H1 (cell line): ENCODE data around the gene FAM181A. TPM values are rescaled to one million over a fixed set of nuclear protein-coding genes. Genes with fewer than 3 reads are reported as not detected.

Experiments used
- CTCF ChIA-PET: fragments of 300-600 bp; sonication (Branson Sonifier 250); formaldehyde crosslinking; loops from one replicate; lab custom pipeline; 2021; ENCODE audit not compliant: partially characterized antibody; lab: Charles Lee
- POLR2A ChIA-PET: fragments of 300-600 bp; sonication (Branson Sonifier 250); formaldehyde crosslinking; loops from one replicate; lab custom pipeline; 2021; ENCODE audit warnings: inconsistent platforms; ENCODE audit not compliant: partially characterized antibody; lab: Charles Lee
- DNase-seq, 2 experiments: peaks; one replicate each; pipeline versions ENCODE4 v3.0.0 to v3.0.0-alpha.2; 2010 to 2022; ENCODE audit warnings: low spot score in 2 of 2, low read depth in 1 of 2, mixed read lengths in 1 of 2
- FAIRE-seq: peaks from 2 replicates; lab custom pipeline; 2011; peaks lifted over from hg19 to GRCh38; lab: Jason Lieb, UNC
- H2AFZ ChIP-seq: 2 replicates; pipeline ENCODE4 v1.8.1; 2012; ENCODE audit warnings: low read length, inconsistent platforms
- H2AK5ac ChIP-seq: 2 replicates; pipeline ENCODE4 v1.6.1; 2013; ENCODE audit warnings: low read depth, low read length
- H2BK120ac ChIP-seq: replicated peaks from 2 replicates; pipeline ENCODE3; 2013; ENCODE audit warnings: low read depth, low read length, inconsistent platforms
- H2BK12ac ChIP-seq: 2 replicates; pipeline ENCODE4 v1.6.1; 2013; ENCODE audit warnings: low read depth, low read length
- H2BK15ac ChIP-seq: 2 replicates; pipeline ENCODE4 v1.6.1; 2013; ENCODE audit warnings: low read length
- H2BK20ac ChIP-seq: 2 replicates; pipeline ENCODE4 v1.6.1; 2013; ENCODE audit warnings: low read length
- H2BK5ac ChIP-seq: 2 replicates; pipeline ENCODE4 v1.6.1; 2013; ENCODE audit warnings: low read depth, low read length
- H3K14ac ChIP-seq: 2 replicates; pipeline ENCODE4 v1.6.1; 2013; ENCODE audit warnings: inconsistent platforms; ENCODE audit not compliant: insufficient read length
- H3K18ac ChIP-seq: 2 replicates; pipeline ENCODE4 v1.6.1; 2013; ENCODE audit warnings: low read length; ENCODE audit errors: extremely low read depth
- H3K23ac ChIP-seq: 2 replicates; pipeline ENCODE4 v1.6.1; 2013; ENCODE audit warnings: inconsistent platforms; ENCODE audit not compliant: insufficient read length
- H3K23me2 ChIP-seq: 2 replicates; pipeline ENCODE4 v1.6.1; 2013; ENCODE audit warnings: low read depth, low read length
- H3K27ac ChIP-seq: 2 replicates; pipeline ENCODE4 v1.6.1; 2011; ENCODE audit warnings: low read depth, low read length, inconsistent platforms
- H3K27me3 ChIP-seq, 4 experiments: replicated peaks in 1 of 4; 1 replicate in 1 of 4; 2 replicates in 3 of 4; pipeline versions ENCODE4 v1.6.1 to v1.8.1; 2011 to 2013; ENCODE audit warnings: low read length in 3 of 4, mild to moderate bottlenecking in 3 of 4, inconsistent platforms in 2 of 4, mixed read lengths in 2 of 4, moderate library complexity in 1 of 4; ENCODE audit not compliant: control insufficient read depth in 3 of 4, insufficient read depth in 3 of 4; ENCODE audit errors: extremely low read depth in 1 of 4
- H3K36me3 ChIP-seq, 4 experiments: 2 replicates each; pipeline versions ENCODE4 v1.6.1 to v1.8.1; 2011 to 2013; ENCODE audit warnings: mild to moderate bottlenecking in 4 of 4, low read length in 3 of 4, moderate library complexity in 2 of 4, control low read depth in 1 of 4, inconsistent platforms in 1 of 4; ENCODE audit not compliant: insufficient read depth in 4 of 4, control insufficient read depth in 2 of 4
- H3K4ac ChIP-seq: replicated peaks from 2 replicates; pipeline ENCODE3; 2013; ENCODE audit warnings: low read length, low read depth, mixed read lengths, inconsistent platforms; ENCODE audit not compliant: insufficient read length
- H3K4me1 ChIP-seq, 4 experiments: replicated peaks in 1 of 4; 1 replicate in 1 of 4; 2 replicates in 3 of 4; pipeline versions ENCODE4 v1.6.1 to v1.8.1; 2011 to 2013; ENCODE audit warnings: low read length in 3 of 4, inconsistent platforms in 2 of 4, mixed read lengths in 1 of 4; ENCODE audit not compliant: insufficient read depth in 4 of 4, control insufficient read depth in 3 of 4
- H3K4me2 ChIP-seq, 2 experiments: 2 replicates each; pipeline versions ENCODE4 v1.6.1 to v1.8.1; 2011 to 2013; ENCODE audit warnings: low read depth in 2 of 2, low read length in 2 of 2, control low read depth in 1 of 2, inconsistent platforms in 1 of 2, mild to moderate bottlenecking in 1 of 2; ENCODE audit not compliant: insufficient read depth in 1 of 2
- H3K4me3 ChIP-seq, 4 experiments: fragments of 200-600, 300-600 bp in 1 of 4; sonication (generic), shearing (Covaris generic), sonication (Bioruptor Twin) in 1 of 4; 2 replicates each; pipeline versions ENCODE4 v1.5.1 to v1.8.1; 2011 to 2016; ENCODE audit warnings: low read length in 4 of 4, low read depth in 3 of 4, control low read depth in 2 of 4, inconsistent platforms in 2 of 4, mild to moderate bottlenecking in 2 of 4, mixed read lengths in 1 of 4, moderate library complexity in 1 of 4; ENCODE audit not compliant: insufficient read depth in 2 of 4; ENCODE audit errors: extremely low read depth in 1 of 4
- H3K56ac ChIP-seq: replicated peaks from 2 replicates; pipeline ENCODE3; 2013; ENCODE audit warnings: low read depth, mild to moderate bottlenecking, mixed read lengths, low read length, inconsistent platforms; ENCODE audit not compliant: insufficient read length
- H3K79me1 ChIP-seq: 2 replicates; pipeline ENCODE4 v1.6.1; 2013; ENCODE audit warnings: low read depth, low read length, control low read depth
- H3K79me2 ChIP-seq, 2 experiments: 2 replicates each; pipeline versions ENCODE4 v1.6.1 to v1.8.1; 2012 to 2013; ENCODE audit warnings: low read length in 2 of 2, mild to moderate bottlenecking in 2 of 2, inconsistent platforms in 1 of 2; ENCODE audit not compliant: insufficient read depth in 2 of 2, control insufficient read depth in 1 of 2
- H3K9ac ChIP-seq, 4 experiments: replicated peaks in 1 of 4; 1 replicate in 1 of 4; 2 replicates in 3 of 4; pipeline versions ENCODE4 v1.6.1 to v1.8.1; 2011 to 2013; ENCODE audit warnings: low read depth in 3 of 4, low read length in 3 of 4, control low read depth in 2 of 4, mild to moderate bottlenecking in 2 of 4, moderate library complexity in 2 of 4, inconsistent platforms in 1 of 4; ENCODE audit errors: extremely low read depth in 1 of 4
- H3K9me3 ChIP-seq, 2 experiments: 2 replicates each; pipeline versions ENCODE4 v1.6.1 to v1.8.1; 2012 to 2013; ENCODE audit warnings: mild to moderate bottlenecking in 2 of 2, moderate library complexity in 2 of 2, control low read depth in 1 of 2, inconsistent platforms in 1 of 2, low read depth in 1 of 2, low read length in 1 of 2, mixed read lengths in 1 of 2; ENCODE audit not compliant: insufficient read depth in 2 of 2
- H4K20me1 ChIP-seq, 2 experiments: replicated peaks in 1 of 2; 2 replicates each; pipeline versions ENCODE3 to v1.8.1; 2011 to 2013; ENCODE audit warnings: inconsistent platforms in 2 of 2, low read length in 2 of 2, mild to moderate bottlenecking in 1 of 2; ENCODE audit not compliant: insufficient read depth in 2 of 2, control insufficient read depth in 1 of 2
- H4K5ac ChIP-seq: 2 replicates; pipeline ENCODE4 v1.6.1; 2013; ENCODE audit warnings: low read length, low read depth, mixed read lengths, inconsistent platforms; ENCODE audit not compliant: insufficient read length
- H4K8ac ChIP-seq: 2 replicates; pipeline ENCODE4 v1.8.0; 2013; ENCODE audit warnings: mild to moderate bottlenecking, moderate library complexity, low read length, inconsistent platforms; ENCODE audit not compliant: insufficient read depth; ENCODE audit errors: extremely low read depth
- H4K91ac ChIP-seq: replicated peaks from 2 replicates; pipeline ENCODE3; 2013; ENCODE audit warnings: low read length, mixed read lengths, inconsistent platforms; ENCODE audit not compliant: insufficient read length
- BACH1 ChIP-seq: IDR thresholded peaks from 2 replicates; pipeline ENCODE4 v1.6.1; 2012; ENCODE audit warnings: low read length, improper control_type of control experiment
- CBX8 ChIP-seq: fragments of 300-800, 300-1000 bp; sonication (generic); IDR thresholded peaks from 2 replicates; pipeline ENCODE4 v1.7.1; 2016; ENCODE audit warnings: low read depth, low read length, borderline replicate concordance
- E2F6 ChIP-seq: IDR thresholded peaks from 2 replicates; pipeline ENCODE4 v1.6.1; 2012; ENCODE audit warnings: inconsistent platforms
- EP300 ChIP-seq, 2 experiments: IDR thresholded peaks; 1 replicate in 1 of 2; 2 replicates in 1 of 2; pipeline ENCODE4 v1.6.1; 2011 to 2012; ENCODE audit warnings: low read depth in 2 of 2, low read length in 2 of 2, mild to moderate bottlenecking in 2 of 2, borderline replicate concordance in 1 of 2, inconsistent platforms in 1 of 2, moderate library complexity in 1 of 2
- EZH2 ChIP-seq: fragments of 200-600 bp; sonication (generic); IDR thresholded peaks from 2 replicates; pipeline ENCODE4 v1.7.1; 2012; ENCODE audit warnings: low read depth, mild to moderate bottlenecking, moderate library complexity, low read length, inconsistent platforms; ENCODE audit not compliant: severe bottlenecking
- FOSL1 ChIP-seq: IDR thresholded peaks from 2 replicates; pipeline ENCODE4 v1.6.1; 2011; ENCODE audit warnings: mild to moderate bottlenecking, low read depth, low read length, moderate library complexity; ENCODE audit not compliant: insufficient read depth
- MAFK ChIP-seq: IDR thresholded peaks from 2 replicates; pipeline ENCODE4 v1.6.1; 2012; ENCODE audit warnings: low read depth, mild to moderate bottlenecking, improper control_type of control experiment, low read length
- RFX5 ChIP-seq: IDR thresholded peaks from 2 replicates; pipeline ENCODE4 v1.6.1; 2011; ENCODE audit warnings: low read depth, low read length, improper control_type of control experiment, borderline replicate concordance
- SAP30 ChIP-seq: fragments of 300-600 bp; sonication (generic); IDR thresholded peaks from 2 replicates; pipeline ENCODE4 v1.7.1; 2012; ENCODE audit warnings: low read length, moderate library complexity, mild to moderate bottlenecking, inconsistent platforms; ENCODE audit not compliant: insufficient read depth, insufficient replicate concordance
- WGBS, 2 experiments: shearing (Covaris generic) in 1 of 2; methylation state at CpG; one replicate each; pipeline versions ENCODE4 v1.1.6 to v1.1.7; 2013 to 2015; ENCODE audit warnings: low lambda C conversion rate in 2 of 2, mixed read lengths in 2 of 2, inconsistent platforms in 1 of 2, low coverage in 1 of 2, missing lambda C conversion rate in 1 of 2; ENCODE audit not compliant: insufficient replicate concordance in 2 of 2, insufficient coverage in 1 of 2, insufficient read length in 1 of 2; ENCODE audit errors: extremely low coverage in 1 of 2, missing lambda C conversion rate in 1 of 2; 5-methylcytosine and 5-hydroxymethylcytosine counted together
- polyA plus RNA-seq, 7 experiments: library from polyadenylated mRNA; depleted of rRNA in 3 of 7; stranded (reverse) in 5 of 7; unstranded in 2 of 7; fragments of >200 nt in 5 of 7; fragments of 200-250 nt in 2 of 7; gene quantifications; 1 replicate in 5 of 7; 2 replicates in 1 of 7; 4 replicates in 1 of 7; pipeline versions ENCODE4 v1.2.1 to v1.2.3, GENCODE V29; 2011 to 2013; ENCODE audit warnings: missing spikeins in 2 of 7, mixed read lengths in 2 of 7
- total RNA-seq: library from RNA; stranded (reverse); fragmentation: NEBNext Ultra II Directional; extraction: Animal tissue kit (Norgen Biotek cat#: 25700); gene quantifications from 2 replicates; pipeline ENCODE4 v1.2.1, GENCODE V29; 2021

FAM181A gene
- total and polyA plus RNA-seq, 2 of the 8 experiments (the other 6 are each of a cell fraction or from before 2014, with no cell fraction given), result not detected

- Histone ChIP-seq H2BK15ac (no peak overlapping the region), H3K9ac (no peak overlapping the region), H3K4me1 (peaks cover 2 to 10% (median 6%) of the 10 kb centered on the region in 4 experiments; a peak in 6 of 7 replicates), H3K27me3 (no peaks in the 10 kb centered on the region), H3K79me1 (no peaks in the 10 kb centered on the region), H3K18ac (no peak overlapping the region), H2AK5ac (no peak overlapping the region), H2BK20ac (no peak overlapping the region), H3K4me2 (no peak overlapping the region), H3K14ac (no peak overlapping the region), H2BK5ac (no peak overlapping the region), H3K36me3 (no peaks in the 10 kb centered on the region), H3K79me2 (no peaks in the 10 kb centered on the region), H4K5ac (no peak overlapping the region), H3K56ac (no peak overlapping the region), H2BK12ac (no peak overlapping the region), H3K23ac (no peak overlapping the region), H2AFZ (no peak overlapping the region), H4K20me1 (no peaks in the 10 kb centered on the region), H3K4ac (no peak overlapping the region), H3K4me3 (no peak overlapping the region), H3K27ac (no peak overlapping the region), H4K91ac (no peak overlapping the region), H4K8ac (no peak overlapping the region), H3K23me2 (no peaks in the 10 kb centered on the region; the same call in 1 of the 2 replicates), H3K9me3 (no peaks in the 10 kb centered on the region), H2BK120ac (no peak overlapping the region)
- POLR2A ChIA-PET, result no interaction called here
- FAIRE-seq (no peak), DNase-seq (no peak)
- CTCF ChIA-PET, result interaction anchor here (1.1 to 12.9 kb wide), 7 partner anchors 8 to 244 kb away, joined by 3 to 149 read pairs (median 4); no protein-coding TSS in a partner anchor
- 92% methylated on average over 5 of the region's 5 CpGs; no CpG with 5 or more reads in 1 of the 2 experiments for WGBS, 2 experiments
- TF ChIP-seq CBX8 (no peak), SAP30 (no peak), FOSL1 (no peak), RFX5 (no peak), EP300 (IDR thresholded peaks at IDR 0.05; ENCODE audit: borderline replicate concordance in 1 of 2, low read depth in 2 of 2, low read length in 2 of 2) (no peak), BACH1 (no peak), E2F6 (no peak), EZH2 (no peak), MAFK (no peak)
Observed at GRCh38 chr14:93898731-93899130, 28.4 kb upstream of the FAM181A start.
